ENCODE measurements around the gene GDPD3.

- TF ChIP-seq CTCF (IDR thresholded peaks at IDR 0.05), result peak; percentile 55 to 80 (median 72)
- no peak for TF ChIP-seq POLR2AphosphoS5 (IDR thresholded peaks at IDR 0.05)
- no peak for TF ChIP-seq POLR2A (IDR thresholded peaks at IDR 0.05)
- no peak for TF ChIP-seq EP300 (IDR thresholded peaks at IDR 0.05)
Measured at GRCh38 chr16:30112197-30113030, 923 bp downstream of the GDPD3 start.
